ENCODE measurements around the gene SLC38A3. TPM values are rescaled to one million over a fixed set of nuclear protein-coding genes. Genes with fewer than 3 reads are reported as not detected.

The SLC38A3 gene
- total RNA-seq, 1 experiment from 2014 or later: 6.0 TPM

- Histone ChIP-seq H3K36me3 (ENCODE audit: control insufficient read depth, insufficient read depth, low read length) (no peaks in the 10 kb centered on the region), H3K27ac (ENCODE audit: low read length) (no peak overlapping the region), H3K9me3 (ENCODE audit: control insufficient read depth, insufficient read depth, low read depth, low read length) (no peaks in the 10 kb centered on the region), H3K4me1 (ENCODE audit: control insufficient read depth, insufficient read depth, low read length) (no peaks in the 10 kb centered on the region; the same call in 1 of the 2 replicates), H3K4me3 (ENCODE audit: low read depth in 2 of 2, low read length in 2 of 2) (no peak overlapping the region), H3K27me3 (ENCODE audit: control insufficient read depth, insufficient read depth, low read length) (no peaks in the 10 kb centered on the region)
- ChIA-PET CTCF (no interaction called here), POLR2A (no interaction called here)
- ATAC-seq: no peak
- intact Hi-C loops (cut with micrococcal nuclease; ENCODE audit: unreplicated experiment) (no loop called here), in situ Hi-C loops (cut with HindIII; ENCODE audit: low pct_unique_long_range_greater_than_20kb, low sequenced_read_pairs) (no loop called here)
- DNase-seq (ENCODE audit: low read depth, low spot score): no peak
- no peak for TF ChIP-seq CTCF (IDR thresholded peaks at IDR 0.05)
- no peak for TF ChIP-seq POLR2AphosphoS5 (IDR thresholded peaks at IDR 0.05; ENCODE audit: low read depth, low read length)
- TF ChIP-seq SIN3A (IDR thresholded peaks at IDR 0.05; ENCODE audit: borderline replicate concordance, insufficient read depth, low read depth, low read length): no peak
- TF ChIP-seq TCF7L2 (IDR thresholded peaks at IDR 0.05; ENCODE audit: low read depth, low read length): no peak
- TF ChIP-seq REST (IDR thresholded peaks at IDR 0.05; ENCODE audit: insufficient read depth in 1 of 2, low read depth in 2 of 2, low read length in 1 of 2): no peak
- no TSS peak for BruUV-seq (replicated peaks)
Observed at GRCh38 chr3:50231581-50231980, 26.5 kb downstream of the SLC38A3 start.

- Histone ChIP-seq H3K27ac (ENCODE audit: low read length) (no peak overlapping the region), H3K36me3 (ENCODE audit: control insufficient read depth, insufficient read depth, low read length) (no peaks in the 10 kb centered on the region; the same call in 1 of the 2 replicates), H3K4me3 (ENCODE audit: low read depth in 2 of 2, low read length in 2 of 2) (no peak overlapping the region), H3K9me3 (ENCODE audit: control insufficient read depth, insufficient read depth, low read depth, low read length) (no peaks in the 10 kb centered on the region), H3K27me3 (ENCODE audit: control insufficient read depth, insufficient read depth, low read length) (no peaks in the 10 kb centered on the region), H3K4me1 (ENCODE audit: control insufficient read depth, insufficient read depth, low read length) (no peaks in the 10 kb centered on the region; the same call in 1 of the 2 replicates)
- no peak for DNase-seq (ENCODE audit: low read depth, low spot score)
- no peak for ATAC-seq
- in situ Hi-C loops (cut with HindIII; ENCODE audit: low pct_unique_long_range_greater_than_20kb, low sequenced_read_pairs): no loop called here
- ChIA-PET POLR2A (no interaction called here), CTCF (no interaction called here)
- intact Hi-C loops (cut with micrococcal nuclease; ENCODE audit: unreplicated experiment): no loop called here
- BruUV-seq (replicated peaks): no TSS peak
- no peak for TF ChIP-seq POLR2AphosphoS5 (IDR thresholded peaks at IDR 0.05; ENCODE audit: low read depth, low read length)
- no peak for TF ChIP-seq SIN3A (IDR thresholded peaks at IDR 0.05; ENCODE audit: borderline replicate concordance, insufficient read depth, low read depth, low read length)
- no peak for TF ChIP-seq REST (IDR thresholded peaks at IDR 0.05; ENCODE audit: insufficient read depth in 1 of 2, low read depth in 2 of 2, low read length in 1 of 2)
- no peak for TF ChIP-seq TCF7L2 (IDR thresholded peaks at IDR 0.05; ENCODE audit: low read depth, low read length)
Observed at GRCh38 chr3:50232303-50232702, 27.2 kb downstream of the SLC38A3 start.

Measured in Panc1 (cell line).